Omental fat pad (tissue), 4 donors: Measurements from ENCODE around the gene UBA1. TPM values are rescaled to one million over a fixed set of nuclear protein-coding genes. Genes with fewer than 3 reads are reported as not detected.

Experiments
- ATAC-seq: fragments of 150-250 bp; one replicate; pipeline ENCODE4 v1.9.1; 2016; ENCODE audit warnings: mild to moderate bottlenecking, moderate library complexity; ENCODE audit not compliant: low FRiP score
- DNase-seq: peaks from one replicate; pipeline ENCODE4 v3.0.0-alpha.2; 2019; ENCODE audit warnings: low spot score
- total RNA-seq, 4 donors: library from RNA; depleted of rRNA; stranded (reverse); fragments of >200 nt; gene quantifications; one replicate each; pipeline ENCODE4 v1.1.0, GENCODE V29; 2016
- TF ChIP-seq, protein P1 (sequence below), 3 donors: fragments of 450-650 bp; IDR thresholded peaks; one replicate each; pipeline ENCODE4 v1.5.1; 2016 to 2017; ENCODE audit warnings: antibody characterized with exemption in 3 of 3, mild to moderate bottlenecking in 3 of 3, moderate library complexity in 2 of 3

Gene UBA1
- total RNA-seq, 4 donors from 2014 or later = 132 to 158 (median 148) TPM

DNA sequence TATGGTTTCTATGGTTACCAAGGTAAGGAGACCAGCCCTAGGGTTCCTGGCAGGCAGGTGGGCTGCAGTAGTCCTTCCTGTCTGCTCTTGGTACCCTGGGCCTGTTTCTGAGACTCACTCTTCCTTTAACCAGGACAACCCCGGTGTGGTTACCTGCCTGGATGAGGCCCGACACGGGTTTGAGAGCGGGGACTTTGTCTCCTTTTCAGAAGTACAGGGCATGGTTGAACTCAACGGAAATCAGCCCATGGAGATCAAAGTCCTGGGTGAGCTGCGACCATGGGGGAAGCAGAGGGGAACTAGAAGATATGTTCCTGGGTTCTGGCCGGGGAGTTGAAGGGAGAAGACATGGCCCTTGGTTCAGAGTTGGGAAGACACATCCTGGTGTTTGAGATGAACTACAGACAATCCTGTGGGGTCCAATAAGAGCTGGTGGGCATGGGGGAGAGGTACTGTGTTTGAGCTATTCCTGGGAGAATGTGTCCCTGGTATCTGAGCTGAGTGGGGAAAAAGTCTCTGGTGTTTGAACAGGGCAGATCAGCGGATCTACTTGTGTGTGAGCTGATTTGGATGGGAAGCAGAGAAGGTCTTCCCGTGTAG is 7.8 kb downstream of the UBA1 start:
- ATAC-seq (no peak), DNase-seq (no peak)
- TF ChIP-seq, protein P1, sequence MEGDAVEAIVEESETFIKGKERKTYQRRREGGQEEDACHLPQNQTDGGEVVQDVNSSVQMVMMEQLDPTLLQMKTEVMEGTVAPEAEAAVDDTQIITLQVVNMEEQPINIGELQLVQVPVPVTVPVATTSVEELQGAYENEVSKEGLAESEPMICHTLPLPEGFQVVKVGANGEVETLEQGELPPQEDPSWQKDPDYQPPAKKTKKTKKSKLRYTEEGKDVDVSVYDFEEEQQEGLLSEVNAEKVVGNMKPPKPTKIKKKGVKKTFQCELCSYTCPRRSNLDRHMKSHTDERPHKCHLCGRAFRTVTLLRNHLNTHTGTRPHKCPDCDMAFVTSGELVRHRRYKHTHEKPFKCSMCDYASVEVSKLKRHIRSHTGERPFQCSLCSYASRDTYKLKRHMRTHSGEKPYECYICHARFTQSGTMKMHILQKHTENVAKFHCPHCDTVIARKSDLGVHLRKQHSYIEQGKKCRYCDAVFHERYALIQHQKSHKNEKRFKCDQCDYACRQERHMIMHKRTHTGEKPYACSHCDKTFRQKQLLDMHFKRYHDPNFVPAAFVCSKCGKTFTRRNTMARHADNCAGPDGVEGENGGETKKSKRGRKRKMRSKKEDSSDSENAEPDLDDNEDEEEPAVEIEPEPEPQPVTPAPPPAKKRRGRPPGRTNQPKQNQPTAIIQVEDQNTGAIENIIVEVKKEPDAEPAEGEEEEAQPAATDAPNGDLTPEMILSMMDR (IDR thresholded peaks at IDR 0.05) = no peak

DNA sequence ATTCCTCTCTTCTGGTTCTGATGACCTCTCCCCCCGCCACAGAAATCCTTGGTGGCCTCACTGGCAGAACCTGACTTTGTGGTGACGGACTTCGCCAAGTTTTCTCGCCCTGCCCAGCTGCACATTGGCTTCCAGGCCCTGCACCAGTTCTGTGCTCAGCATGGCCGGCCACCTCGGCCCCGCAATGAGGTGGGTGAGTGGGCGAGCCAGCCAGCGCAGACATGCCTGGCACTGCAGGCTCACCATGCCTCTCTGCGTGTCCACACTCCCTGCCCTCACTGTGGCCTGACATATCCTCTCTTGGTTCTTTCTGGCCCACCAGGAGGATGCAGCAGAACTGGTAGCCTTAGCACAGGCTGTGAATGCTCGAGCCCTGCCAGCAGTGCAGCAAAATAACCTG is 8.7 kb downstream of the UBA1 start:
- TF ChIP-seq, protein P1 (IDR thresholded peaks at IDR 0.05) = no peak
- ATAC-seq (no peak), DNase-seq (no peak)

DNA sequence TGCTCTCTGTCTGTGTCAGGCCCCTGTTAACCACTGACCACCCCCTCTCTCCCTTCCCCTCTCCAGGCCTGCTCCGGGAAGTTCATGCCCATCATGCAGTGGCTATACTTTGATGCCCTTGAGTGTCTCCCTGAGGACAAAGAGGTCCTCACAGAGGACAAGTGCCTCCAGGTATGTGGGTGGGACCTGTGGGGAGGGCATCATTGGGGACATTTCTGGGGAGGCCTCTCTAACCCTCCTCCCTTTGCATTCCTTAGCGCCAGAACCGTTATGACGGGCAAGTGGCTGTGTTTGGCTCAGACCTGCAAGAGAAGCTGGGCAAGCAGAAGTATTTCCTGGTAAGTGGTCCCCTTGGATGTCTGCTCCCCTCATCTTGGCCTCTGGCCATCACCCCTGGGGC is 9.2 kb downstream of the UBA1 start:
- ATAC-seq (no peak), DNase-seq (no peak)
- TF ChIP-seq, protein P1 (IDR thresholded peaks at IDR 0.05) = no peak

DNA sequence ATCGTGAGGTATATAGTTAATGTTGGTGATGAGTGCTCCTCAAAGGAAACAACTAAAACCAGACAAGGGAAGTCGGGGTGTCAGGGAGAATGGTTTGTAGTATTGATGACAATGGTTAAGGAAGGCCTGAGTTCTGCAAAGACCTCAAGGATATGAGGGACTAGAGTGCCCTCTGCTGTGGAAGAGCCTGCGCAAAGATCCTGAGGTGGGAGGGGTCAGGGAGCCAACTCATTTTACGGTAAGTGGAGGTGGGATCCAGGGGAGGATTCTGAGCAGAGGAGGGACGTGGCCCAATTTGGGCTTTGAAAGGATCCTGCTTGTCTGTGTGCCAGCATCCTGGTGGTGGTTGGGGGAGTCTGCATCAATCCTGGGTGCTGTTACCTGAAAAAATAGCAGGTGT is 11.3 kb downstream of the UBA1 start:
- ATAC-seq = no peak
- TF ChIP-seq, protein P1 (IDR thresholded peaks at IDR 0.05) = no peak
- DNase-seq = no peak

DNA sequence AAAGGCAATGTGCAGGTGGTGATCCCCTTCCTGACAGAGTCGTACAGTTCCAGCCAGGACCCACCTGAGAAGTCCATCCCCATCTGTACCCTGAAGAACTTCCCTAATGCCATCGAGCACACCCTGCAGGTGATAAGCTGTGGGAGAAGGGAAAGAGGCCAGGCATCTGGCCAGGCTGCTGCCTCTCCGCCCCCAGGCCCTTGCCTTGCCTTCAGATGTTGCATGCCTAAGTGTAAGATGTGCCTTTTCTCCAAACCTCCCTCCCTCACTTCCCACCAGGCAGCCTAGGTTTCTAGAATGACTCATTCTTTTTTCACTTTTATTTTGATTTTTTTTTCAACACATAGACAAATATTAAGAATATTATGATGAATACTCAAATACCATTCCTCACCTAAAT is 12.7 kb downstream of the UBA1 start:
- ATAC-seq = peak; percentile 50
- no peak for DNase-seq
- TF ChIP-seq, protein P1 (IDR thresholded peaks at IDR 0.05) = no peak

DNA sequence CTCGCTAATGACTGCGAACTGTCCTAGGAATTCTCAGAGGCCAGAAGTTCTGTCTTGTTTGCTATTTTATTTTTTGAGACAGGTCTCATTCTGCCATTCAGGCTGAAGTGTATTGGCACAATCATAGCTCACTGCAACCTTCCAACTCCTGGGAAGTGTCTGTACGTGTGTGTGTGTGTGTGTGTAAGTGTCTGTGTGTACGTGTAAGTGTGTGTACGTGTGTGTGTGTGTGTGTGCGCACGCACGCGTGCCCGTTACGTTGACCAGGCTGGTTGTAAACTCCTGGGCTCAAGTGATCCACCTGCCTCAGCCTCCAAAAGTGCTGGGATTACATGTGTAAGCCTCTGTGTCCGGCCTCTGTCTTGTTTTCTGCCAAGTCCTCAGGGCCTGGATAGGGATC is 14.5 kb downstream of the UBA1 start:
- TF ChIP-seq, protein P1 (IDR thresholded peaks at IDR 0.05) = no peak
- DNase-seq (no peak), ATAC-seq (no peak)

DNA sequence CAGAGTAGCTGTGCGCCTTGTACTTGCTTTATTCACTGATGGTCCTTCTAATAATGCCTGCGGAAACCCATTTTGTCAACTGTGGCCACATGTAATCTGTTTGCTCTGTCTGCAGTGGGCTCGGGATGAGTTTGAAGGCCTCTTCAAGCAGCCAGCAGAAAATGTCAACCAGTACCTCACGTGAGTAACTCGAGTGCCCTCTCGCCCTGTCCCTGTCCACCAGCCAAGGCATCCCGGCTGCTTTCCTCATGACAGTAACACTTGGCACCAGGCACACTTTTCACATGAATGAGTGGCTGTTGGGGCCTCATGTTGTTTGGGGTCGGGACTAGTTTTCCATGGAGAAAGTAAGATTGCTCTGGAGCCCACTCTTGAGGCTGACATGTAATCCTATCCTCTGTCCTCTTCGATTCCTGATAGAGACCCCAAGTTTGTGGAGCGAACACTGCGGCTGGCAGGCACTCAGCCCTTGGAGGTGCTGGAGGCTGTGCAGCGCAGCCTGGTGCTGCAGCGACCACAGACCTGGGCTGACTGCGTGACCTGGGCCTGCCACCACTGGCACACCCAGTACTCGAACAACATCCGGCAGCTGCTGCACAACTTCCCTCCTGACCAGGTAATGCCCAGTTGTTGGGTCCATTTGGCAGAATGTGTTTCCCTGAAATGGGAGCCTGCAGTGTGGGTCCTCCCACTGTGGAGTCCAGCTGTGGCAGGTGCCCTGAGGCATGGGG is 16.0 kb downstream of the UBA1 start:
- DNase-seq (no peak), ATAC-seq (no peak)
- TF ChIP-seq, protein P1 (IDR thresholded peaks at IDR 0.05) = no peak
